Hepatocyte (in vitro differentiated cells): ENCODE results near the gene KDM6A. TPM values are rescaled to one million over a fixed set of nuclear protein-coding genes. Genes with fewer than 3 reads are reported as not detected.
"Not testable (repeated sequence)": the region's sequence is repeated elsewhere in the genome, so short reads cannot be mapped to it uniquely, and the experiment has no call there.

ENCODE experiments used
- DNase-seq: peaks from one replicate; pipeline ENCODE4 v3.0.0-alpha.2; 2016; ENCODE audit warnings: low spot score
- H2AFZ ChIP-seq: fragments of 200-600 bp; sonication (generic); 2 replicates; pipeline ENCODE4 v1.6.0; 2016; ENCODE audit warnings: antibody characterized with exemption, mild to moderate bottlenecking
- H3K27ac ChIP-seq: fragments of 200-600 bp; sonication (generic); 2 replicates; pipeline ENCODE4 v1.5.1; 2016; ENCODE audit warnings: mild to moderate bottlenecking
- H3K27me3 ChIP-seq: fragments of 200-600 bp; sonication (generic); 2 replicates; pipeline ENCODE4 v1.6.1; 2016
- H3K36me3 ChIP-seq: fragments of 200-600 bp; sonication (generic); replicated peaks from 2 replicates; pipeline ENCODE4 v1.5.1; 2016; ENCODE audit warnings: low read depth; ENCODE audit not compliant: insufficient read depth
- H3K4me1 ChIP-seq: fragments of 200-600 bp; sonication (generic); 2 replicates; pipeline ENCODE4 v1.5.1; 2016; ENCODE audit warnings: mild to moderate bottlenecking, moderate library complexity; ENCODE audit not compliant: insufficient read depth
- H3K4me2 ChIP-seq: fragments of 200-600 bp; sonication (generic); 2 replicates; pipeline ENCODE4 v1.6.0; 2016
- H3K4me3 ChIP-seq: fragments of 200-600 bp; sonication (generic); 2 replicates; pipeline ENCODE4 v1.5.1; 2016; ENCODE audit warnings: mild to moderate bottlenecking
- H3K79me2 ChIP-seq: fragments of 200-600 bp; sonication (generic); 2 replicates; pipeline ENCODE4 v1.6.0; 2017; ENCODE audit warnings: mild to moderate bottlenecking
- H3K9me2 ChIP-seq: fragments of 200-600 bp; sonication (generic); replicated peaks from 2 replicates; pipeline ENCODE4 v1.6.0; 2017; ENCODE audit warnings: mild to moderate bottlenecking; ENCODE audit not compliant: insufficient read depth
- H3K9me3 ChIP-seq: fragments of 200-600 bp; sonication (generic); 2 replicates; pipeline ENCODE4 v1.5.1; 2016; ENCODE audit warnings: low read depth, mild to moderate bottlenecking
- H4K20me1 ChIP-seq: fragments of 200-600 bp; sonication (generic); 2 replicates; pipeline ENCODE4 v1.6.0; 2016; ENCODE audit warnings: mild to moderate bottlenecking; ENCODE audit not compliant: insufficient read depth, poor library complexity, severe bottlenecking
- EZH2 ChIP-seq: fragments of 200-600 bp; sonication (generic); IDR thresholded peaks from 2 replicates; pipeline ENCODE4 v1.6.1; 2016; ENCODE audit warnings: antibody characterized with exemption, mild to moderate bottlenecking, borderline replicate concordance
- EZH2phosphoT487 ChIP-seq: fragments of 200-600 bp; sonication (generic); IDR thresholded peaks from one replicate; pipeline ENCODE4 v1.6.1; 2018; ENCODE audit warnings: antibody characterized with exemption, mild to moderate bottlenecking, low read depth, moderate library complexity; ENCODE audit not compliant: unreplicated experiment, severe bottlenecking
- WGBS: methylation state at CpG from one replicate; pipeline ENCODE4 v1.1.6; 2016; ENCODE audit warnings: low lambda C conversion rate; ENCODE audit errors: missing lambda C conversion rate; 5-methylcytosine and 5-hydroxymethylcytosine counted together
- polyA plus RNA-seq: library from polyadenylated mRNA; unstranded; fragments of >200 nt; fragmentation: Nextera tagmentation; extraction: Ambion mirVana; gene quantifications from 2 replicates; pipeline ENCODE4 v1.2.1, GENCODE V29; 2016
- total RNA-seq: library from RNA; depleted of rRNA; stranded (reverse); fragments of >200 nt; gene quantifications from 2 replicates; pipeline ENCODE4 v1.2.3, GENCODE V29; 2014
- TF ChIP-seq, protein P1 (sequence below): fragments of 200-600 bp; sonication (generic); IDR thresholded peaks from 2 replicates; pipeline ENCODE4 v1.5.1; 2016; ENCODE audit warnings: antibody characterized with exemption, mild to moderate bottlenecking; ENCODE audit not compliant: poor library complexity

KDM6A gene
- total and polyA plus RNA-seq, 2 experiments from 2014 or later: 13.7 to 46.2 TPM

DNA sequence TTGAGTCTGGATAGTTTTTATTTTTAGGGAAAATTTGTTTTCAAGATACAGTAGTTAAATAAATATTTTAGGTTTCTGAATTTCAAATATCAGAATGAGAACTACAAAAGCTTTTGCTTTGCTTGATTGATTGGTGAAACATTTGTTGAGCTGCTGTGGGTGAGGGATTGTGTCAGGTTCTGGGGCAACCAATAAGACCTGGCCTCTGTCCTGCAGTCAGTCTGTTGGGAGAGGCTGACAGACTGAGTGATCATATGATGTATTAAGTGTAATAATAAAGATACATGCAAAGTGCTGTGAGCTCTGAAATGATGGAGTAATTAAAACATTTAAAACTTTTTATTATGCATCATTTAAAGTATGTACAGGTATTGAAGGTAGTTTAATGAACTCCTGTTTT, 9.6 kb downstream of the KDM6A start:
- Histone ChIP-seq H4K20me1 (peaks cover 90% of the 10 kb centered on the region), H3K9me2 (no peaks in the 10 kb centered on the region), H3K4me3 (no peak overlapping the region), H3K27me3 (no peaks in the 10 kb centered on the region), H3K36me3 (no peaks in the 10 kb centered on the region), H3K27ac (no peak overlapping the region), H3K79me2 (peaks cover 100% of the 10 kb centered on the region), H3K4me1 (no peaks in the 10 kb centered on the region), H2AFZ (no peak overlapping the region), H3K4me2 (no peak overlapping the region), H3K9me3 (no peaks in the 10 kb centered on the region)
- TF ChIP-seq EZH2: no peak
- TF ChIP-seq EZH2phosphoT487: no peak
- TF ChIP-seq, protein P1, sequence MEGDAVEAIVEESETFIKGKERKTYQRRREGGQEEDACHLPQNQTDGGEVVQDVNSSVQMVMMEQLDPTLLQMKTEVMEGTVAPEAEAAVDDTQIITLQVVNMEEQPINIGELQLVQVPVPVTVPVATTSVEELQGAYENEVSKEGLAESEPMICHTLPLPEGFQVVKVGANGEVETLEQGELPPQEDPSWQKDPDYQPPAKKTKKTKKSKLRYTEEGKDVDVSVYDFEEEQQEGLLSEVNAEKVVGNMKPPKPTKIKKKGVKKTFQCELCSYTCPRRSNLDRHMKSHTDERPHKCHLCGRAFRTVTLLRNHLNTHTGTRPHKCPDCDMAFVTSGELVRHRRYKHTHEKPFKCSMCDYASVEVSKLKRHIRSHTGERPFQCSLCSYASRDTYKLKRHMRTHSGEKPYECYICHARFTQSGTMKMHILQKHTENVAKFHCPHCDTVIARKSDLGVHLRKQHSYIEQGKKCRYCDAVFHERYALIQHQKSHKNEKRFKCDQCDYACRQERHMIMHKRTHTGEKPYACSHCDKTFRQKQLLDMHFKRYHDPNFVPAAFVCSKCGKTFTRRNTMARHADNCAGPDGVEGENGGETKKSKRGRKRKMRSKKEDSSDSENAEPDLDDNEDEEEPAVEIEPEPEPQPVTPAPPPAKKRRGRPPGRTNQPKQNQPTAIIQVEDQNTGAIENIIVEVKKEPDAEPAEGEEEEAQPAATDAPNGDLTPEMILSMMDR: no peak
- no peak for DNase-seq

DNA sequence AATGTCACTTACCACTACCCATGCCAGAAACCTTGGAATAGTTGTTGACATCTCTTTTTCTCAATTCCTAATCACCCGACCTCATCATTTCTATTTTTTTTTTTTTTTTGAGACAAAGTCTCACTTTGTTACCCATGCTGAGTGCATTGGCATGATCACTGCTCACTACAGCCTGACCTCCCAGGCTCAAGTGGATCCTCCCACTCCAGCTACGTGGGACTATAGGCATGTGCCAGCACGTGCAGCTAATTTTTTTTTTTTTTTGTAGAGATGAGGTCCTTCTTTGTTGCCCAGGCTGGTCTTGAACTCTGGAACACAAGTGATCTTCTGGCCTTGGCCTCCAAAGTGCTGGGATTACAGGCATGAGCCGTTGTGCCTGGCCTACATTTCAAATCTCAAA, 12.0 kb downstream of the KDM6A start:
- WGBS: 66% methylated on average over 4 of the region's 4 CpGs

DNA sequence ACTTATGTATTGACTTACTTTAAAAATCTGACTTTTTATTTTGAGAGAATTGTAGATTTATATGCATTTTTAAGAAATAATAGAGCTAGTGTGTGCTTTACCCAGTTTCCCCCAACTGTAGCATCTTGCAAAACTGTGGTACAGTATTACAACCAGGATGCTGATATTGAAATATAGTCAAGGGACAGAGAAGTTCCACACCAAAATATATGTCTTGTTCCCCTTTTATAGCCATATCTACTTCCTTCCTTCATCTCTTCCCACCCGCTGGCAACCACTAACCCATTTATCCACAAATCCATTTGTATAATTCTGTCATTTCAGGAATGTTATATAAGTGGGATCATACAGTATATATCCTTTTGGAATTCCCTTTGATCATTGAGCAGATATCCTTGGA, 16.8 kb downstream of the KDM6A start:
- Histone ChIP-seq H2AFZ (no peak overlapping the region), H3K4me3 (no peak overlapping the region), H3K27me3 (no peaks in the 10 kb centered on the region), H3K79me2 (peaks cover 99% of the 10 kb centered on the region), H3K36me3 (no peaks in the 10 kb centered on the region), H3K27ac (no peak overlapping the region), H3K9me2 (no peaks in the 10 kb centered on the region), H3K4me2 (no peak overlapping the region), H4K20me1 (peaks cover 64% of the 10 kb centered on the region), H3K4me1 (no peaks in the 10 kb centered on the region), H3K9me3 (peaks cover 6% of the 10 kb centered on the region)
- 62% methylated on average over 1 of the region's 1 CpG for WGBS
- TF ChIP-seq, protein P1: no peak
- no peak for TF ChIP-seq EZH2phosphoT487
- TF ChIP-seq EZH2: no peak
- no peak for DNase-seq

More for the DNA sequence above, 12.0 kb downstream of the KDM6A start:
- Histone ChIP-seq H2AFZ (no peak overlapping the region), H3K79me2 (peaks cover 100% of the 10 kb centered on the region), H3K4me2 (no peak overlapping the region), H3K36me3 (no peaks in the 10 kb centered on the region), H3K4me1 (no peaks in the 10 kb centered on the region), H3K9me2 (no peaks in the 10 kb centered on the region), H3K27me3 (no peaks in the 10 kb centered on the region), H3K4me3 (no peak overlapping the region), H3K9me3 (no peaks in the 10 kb centered on the region), H4K20me1 (peaks cover 85% of the 10 kb centered on the region), H3K27ac (no peak overlapping the region)
- no peak for DNase-seq
- TF ChIP-seq EZH2phosphoT487: no peak
- TF ChIP-seq, protein P1: no peak
- TF ChIP-seq EZH2: no peak

DNA sequence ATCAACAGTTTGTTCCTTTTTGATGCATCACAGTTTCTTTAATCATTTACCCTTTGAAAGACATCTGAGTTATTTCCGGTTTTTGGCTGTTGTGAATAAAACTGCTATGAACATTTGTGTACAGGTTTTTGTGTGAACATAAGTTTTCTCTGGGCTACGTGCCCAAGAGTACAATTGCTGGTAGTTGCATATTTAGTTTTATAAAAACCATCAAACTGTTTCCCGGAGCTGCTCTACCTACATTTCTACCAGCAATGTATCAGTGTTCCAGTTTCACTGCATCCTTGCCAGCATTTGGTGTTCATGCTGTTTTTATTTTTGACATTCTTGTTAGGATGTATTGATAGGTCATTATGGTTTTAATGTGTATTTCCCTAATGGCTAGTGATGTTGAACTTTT, 17.3 kb downstream of the KDM6A start:
- WGBS: 76% methylated on average over 3 of the region's 3 CpGs
- TF ChIP-seq EZH2phosphoT487 (no peak), EZH2 (no peak)
- TF ChIP-seq, protein P1: no peak
- Histone ChIP-seq H3K4me3 (no peak overlapping the region), H3K27ac (no peak overlapping the region), H3K27me3 (no peaks in the 10 kb centered on the region), H3K4me1 (no peaks in the 10 kb centered on the region), H3K9me3 (peaks cover 7% of the 10 kb centered on the region), H3K36me3 (no peaks in the 10 kb centered on the region), H4K20me1 (peaks cover 64% of the 10 kb centered on the region), H2AFZ (no peak overlapping the region), H3K79me2 (peaks cover 99% of the 10 kb centered on the region), H3K9me2 (no peaks in the 10 kb centered on the region), H3K4me2 (no peak overlapping the region)
- no peak for DNase-seq

DNA sequence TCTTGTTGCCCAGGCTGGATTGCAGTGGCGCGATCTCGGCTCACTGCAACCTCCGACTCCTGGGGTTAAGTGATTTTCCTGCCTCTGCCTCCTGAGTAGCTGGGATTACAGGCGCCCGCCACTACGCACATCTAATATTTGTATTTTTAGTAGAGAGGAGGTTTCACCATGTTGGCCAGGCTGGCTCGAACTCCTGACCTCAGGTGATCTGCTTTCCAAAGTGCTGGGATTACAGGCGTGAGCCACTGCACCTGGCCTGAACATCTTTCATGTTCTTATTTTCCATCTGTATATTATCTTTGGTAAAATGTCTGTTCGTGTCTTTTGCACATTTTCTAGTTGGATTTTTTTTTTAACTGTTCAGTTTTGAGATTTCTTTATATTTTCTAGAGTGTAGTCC, 17.7 kb downstream of the KDM6A start:
- not testable (repeated sequence) for H3K27ac ChIP-seq

More for the DNA sequence above, 17.7 kb downstream of the KDM6A start:
- H3K4me3 ChIP-seq, H3K4me1 ChIP-seq, H3K9me2 ChIP-seq, H3K4me2 ChIP-seq, H3K27me3 ChIP-seq, H3K36me3 ChIP-seq, H2AFZ ChIP-seq, DNase-seq: not testable (repeated sequence)
- 87% methylated on average over 10 of the region's 10 CpGs for WGBS
- Histone ChIP-seq H4K20me1 (peaks cover 63% of the 10 kb centered on the region), H3K79me2 (peaks cover 99% of the 10 kb centered on the region), H3K9me3 (peaks cover 11% of the 10 kb centered on the region)
